NT2/D1 (cell line): ENCODE results near the gene NXPH4.

Experiments used
- SUZ12 ChIP-seq: IDR thresholded peaks from 2 replicates; pipeline ENCODE4 v1.6.1; 2011; ENCODE audit not compliant: insufficient read length, insufficient read depth; ENCODE audit errors: extremely low read depth
- YY1 ChIP-seq: IDR thresholded peaks from 2 replicates; pipeline ENCODE4 v1.6.1; 2011; ENCODE audit not compliant: insufficient read length, insufficient read depth
- ZNF274 ChIP-seq: IDR thresholded peaks from 2 replicates; pipeline ENCODE4 v1.6.1; 2011; ENCODE audit warnings: mild to moderate bottlenecking, low read depth, low read length

DNA sequence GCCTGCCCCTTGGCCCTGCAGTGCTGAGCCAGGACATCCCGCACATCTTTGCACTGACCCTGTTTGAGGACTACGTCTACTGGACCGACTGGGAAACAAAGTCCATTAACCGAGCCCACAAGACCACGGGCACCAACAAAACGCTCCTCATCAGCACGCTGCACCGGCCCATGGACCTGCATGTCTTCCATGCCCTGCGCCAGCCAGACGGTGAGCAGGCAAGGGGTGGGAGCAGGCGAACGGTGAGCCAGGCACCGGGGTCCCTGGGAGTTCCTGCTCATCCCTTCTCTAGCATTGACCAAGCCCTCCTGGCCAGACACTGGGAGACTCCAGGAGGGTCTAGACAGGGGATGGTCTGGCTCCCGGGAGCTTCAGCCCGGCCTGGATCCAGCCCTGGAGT is 17.4 kb upstream of the NXPH4 start:
- TF ChIP-seq ZNF274 = no peak
- TF ChIP-seq YY1 = no peak
- TF ChIP-seq SUZ12 = no peak
